Panc1 (cell line): ENCODE data around the gene RFPL2. TPM values are rescaled to one million over a fixed set of nuclear protein-coding genes. Genes with fewer than 3 reads are reported as not detected.

Experiments used
- ATAC-seq: fragments of 200-7000 bp; cut with Tn5 transposase; 2 replicates; pipeline ENCODE4 v1.9.1; 2020; ENCODE audit warnings: mild to moderate bottlenecking, moderate library complexity
- BruUV-seq: library from RNA; stranded (reverse); fragments of 400-500 nt; replicated peaks from 2 replicates; lab custom pipeline; 2021; lab: Mats Ljungman, UMichigan
- CTCF ChIA-PET: fragments of 300-600 bp; sonication (Branson Sonifier 250); formaldehyde crosslinking; loops from one replicate; lab custom pipeline; 2022; ENCODE audit warnings: antibody characterized with exemption; lab: Charles Lee
- POLR2A ChIA-PET: fragments of 300-600 bp; sonication (Branson Sonifier 250); formaldehyde crosslinking; loops from one replicate; lab custom pipeline; 2022; ENCODE audit warnings: antibody characterized with exemption; lab: Charles Lee
- DNase-seq: peaks from one replicate; pipeline ENCODE4 v3.0.0-alpha.2; 2010; ENCODE audit warnings: low read depth, low spot score
- H3K27ac ChIP-seq: 2 replicates; pipeline ENCODE4 v1.5.1; 2011; ENCODE audit warnings: mild to moderate bottlenecking, low read length, inconsistent platforms
- H3K27me3 ChIP-seq: fragments of 200-500 bp; sonication (Bioruptor generic); 2 replicates; pipeline ENCODE4 v1.6.0; 2014; ENCODE audit warnings: low read length, inconsistent platforms; ENCODE audit not compliant: control insufficient read depth, insufficient read depth
- H3K36me3 ChIP-seq: fragments of 200-500 bp; sonication (Bioruptor generic); 2 replicates; pipeline ENCODE4 v1.5.1; 2014; ENCODE audit warnings: inconsistent platforms, mild to moderate bottlenecking, low read length, moderate library complexity; ENCODE audit not compliant: control insufficient read depth, insufficient read depth
- H3K4me1 ChIP-seq: 2 replicates; pipeline ENCODE4 v1.5.1; 2011; ENCODE audit warnings: inconsistent platforms, mild to moderate bottlenecking, low read length, moderate library complexity; ENCODE audit not compliant: control insufficient read depth, insufficient read depth
- H3K4me3 ChIP-seq, 2 experiments: 2 replicates each; pipeline ENCODE4 v1.5.1; 2011 to 2012; ENCODE audit warnings: low read depth in 2 of 2, low read length in 2 of 2, mild to moderate bottlenecking in 2 of 2, inconsistent platforms in 1 of 2, moderate library complexity in 1 of 2
- H3K9me3 ChIP-seq: fragments of 200-500 bp; sonication (Bioruptor generic); 2 replicates; pipeline ENCODE4 v1.5.1; 2014; ENCODE audit warnings: low read depth, mild to moderate bottlenecking, inconsistent platforms, low read length, moderate library complexity; ENCODE audit not compliant: control insufficient read depth, insufficient read depth
- CTCF ChIP-seq: fragments of 450-650 bp; IDR thresholded peaks from 2 replicates; pipeline ENCODE4 v1.5.1; 2017; ENCODE audit warnings: mild to moderate bottlenecking
- POLR2AphosphoS5 ChIP-seq: IDR thresholded peaks from 2 replicates; pipeline ENCODE4 v1.6.1; 2012; ENCODE audit warnings: mild to moderate bottlenecking, low read depth, low read length, moderate library complexity
- SIN3A ChIP-seq: IDR thresholded peaks from 2 replicates; pipeline ENCODE4 v1.6.1; 2012; ENCODE audit warnings: low read depth, mild to moderate bottlenecking, low read length, moderate library complexity, borderline replicate concordance; ENCODE audit not compliant: insufficient read depth
- TCF7L2 ChIP-seq: IDR thresholded peaks from 2 replicates; pipeline ENCODE4 v1.6.1; 2011; ENCODE audit warnings: mild to moderate bottlenecking, low read depth, low read length, inconsistent platforms
- in situ Hi-C: cut with HindIII; loops from 2 replicates; pipeline ENCODE4 v1.10.0; 2016; ENCODE audit warnings: low sequenced_read_pairs, low pct_unique_long_range_greater_than_20kb
- intact Hi-C: fragments of 100-400 bp; cut with micrococcal nuclease; formaldehyde crosslinking; loops from one replicate; pipeline ENCODE4 v1.10.0; 2022; ENCODE audit not compliant: unreplicated experiment
- total RNA-seq: library from RNA; stranded (reverse); gene quantifications from one replicate; pipeline ENCODE4 v1.2.1, GENCODE V29; 2021; ENCODE audit not compliant: unreplicated experiment
- TF ChIP-seq, protein P1 (sequence below), 2 experiments: IDR thresholded peaks; 2 replicates each; pipeline ENCODE4 v1.6.1; 2011 to 2012; ENCODE audit warnings: low read depth in 2 of 2, control low read depth in 1 of 2, low read length in 1 of 2, mild to moderate bottlenecking in 1 of 2, moderate library complexity in 1 of 2; ENCODE audit not compliant: insufficient read depth in 1 of 2

Gene RFPL2
- total RNA-seq, 1 experiment from 2014 or later: not detected

GRCh38 chr22:32245042-32245441, 40.2 kb upstream of the RFPL2 start:
- TF ChIP-seq, protein P1, sequence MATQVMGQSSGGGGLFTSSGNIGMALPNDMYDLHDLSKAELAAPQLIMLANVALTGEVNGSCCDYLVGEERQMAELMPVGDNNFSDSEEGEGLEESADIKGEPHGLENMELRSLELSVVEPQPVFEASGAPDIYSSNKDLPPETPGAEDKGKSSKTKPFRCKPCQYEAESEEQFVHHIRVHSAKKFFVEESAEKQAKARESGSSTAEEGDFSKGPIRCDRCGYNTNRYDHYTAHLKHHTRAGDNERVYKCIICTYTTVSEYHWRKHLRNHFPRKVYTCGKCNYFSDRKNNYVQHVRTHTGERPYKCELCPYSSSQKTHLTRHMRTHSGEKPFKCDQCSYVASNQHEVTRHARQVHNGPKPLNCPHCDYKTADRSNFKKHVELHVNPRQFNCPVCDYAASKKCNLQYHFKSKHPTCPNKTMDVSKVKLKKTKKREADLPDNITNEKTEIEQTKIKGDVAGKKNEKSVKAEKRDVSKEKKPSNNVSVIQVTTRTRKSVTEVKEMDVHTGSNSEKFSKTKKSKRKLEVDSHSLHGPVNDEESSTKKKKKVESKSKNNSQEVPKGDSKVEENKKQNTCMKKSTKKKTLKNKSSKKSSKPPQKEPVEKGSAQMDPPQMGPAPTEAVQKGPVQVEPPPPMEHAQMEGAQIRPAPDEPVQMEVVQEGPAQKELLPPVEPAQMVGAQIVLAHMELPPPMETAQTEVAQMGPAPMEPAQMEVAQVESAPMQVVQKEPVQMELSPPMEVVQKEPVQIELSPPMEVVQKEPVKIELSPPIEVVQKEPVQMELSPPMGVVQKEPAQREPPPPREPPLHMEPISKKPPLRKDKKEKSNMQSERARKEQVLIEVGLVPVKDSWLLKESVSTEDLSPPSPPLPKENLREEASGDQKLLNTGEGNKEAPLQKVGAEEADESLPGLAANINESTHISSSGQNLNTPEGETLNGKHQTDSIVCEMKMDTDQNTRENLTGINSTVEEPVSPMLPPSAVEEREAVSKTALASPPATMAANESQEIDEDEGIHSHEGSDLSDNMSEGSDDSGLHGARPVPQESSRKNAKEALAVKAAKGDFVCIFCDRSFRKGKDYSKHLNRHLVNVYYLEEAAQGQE (IDR thresholded peaks at IDR 0.05; ENCODE audit: insufficient read depth in 1 of 2, low read depth in 2 of 2, low read length in 1 of 2): no peak
- TF ChIP-seq CTCF (no peak), TCF7L2 (no peak), SIN3A (no peak), POLR2AphosphoS5 (no peak)
- POLR2A ChIA-PET: no interaction called here

GRCh38 chr22:32244547-32244946, 39.7 kb upstream of the RFPL2 start:
- H3K27me3 ChIP-seq: no peaks in the 10 kb centered on the region

More at GRCh38 chr22:32245042-32245441, 40.2 kb upstream of the RFPL2 start:
- CTCF ChIA-PET: no interaction called here
- no peaks in the 10 kb centered on the region for H3K27me3 ChIP-seq
- no peaks in the 10 kb centered on the region for H3K9me3 ChIP-seq
- H3K4me3 ChIP-seq: no peak overlapping the region
- no peaks in the 10 kb centered on the region for H3K36me3 ChIP-seq
- H3K27ac ChIP-seq: no peak overlapping the region
- intact Hi-C loops: no loop called here
- BruUV-seq: no TSS peak
- H3K4me1 ChIP-seq: no peaks in the 10 kb centered on the region; the same call in 1 of the 2 replicates
- no peak for ATAC-seq
- DNase-seq: no peak
- in situ Hi-C loops: no loop called here

More at GRCh38 chr22:32244547-32244946, 39.7 kb upstream of the RFPL2 start:
- ChIA-PET POLR2A (no interaction called here), CTCF (no interaction called here)
- in situ Hi-C loops: no loop called here
- Histone ChIP-seq H3K4me1 (no peaks in the 10 kb centered on the region; the same call in 1 of the 2 replicates), H3K4me3 (no peak overlapping the region), H3K9me3 (no peaks in the 10 kb centered on the region), H3K27ac (no peak overlapping the region), H3K36me3 (no peaks in the 10 kb centered on the region)
- TF ChIP-seq POLR2AphosphoS5 (no peak), SIN3A (no peak), TCF7L2 (no peak), CTCF (no peak)
- TF ChIP-seq, protein P1 (IDR thresholded peaks at IDR 0.05; ENCODE audit: insufficient read depth in 1 of 2, low read depth in 2 of 2, low read length in 1 of 2): no peak
- no TSS peak for BruUV-seq
- ATAC-seq: no peak
- no peak for DNase-seq
- intact Hi-C loops: no loop called here
